ENCODE measurements around the gene SOS1. TPM values are rescaled to one million over a fixed set of nuclear protein-coding genes. Genes with fewer than 3 reads are reported as not detected.

SOS1 gene
- polyA plus RNA-seq, 1 of the 3 experiments (the other 2 are of a cell fraction): 12.8 TPM

GRCh38 chr2:39080152-39080551, 40.7 kb downstream of the SOS1 start:
- no peaks in the 10 kb centered on the region for H3K9me2 ChIP-seq
- TF ChIP-seq USF2 (IDR thresholded peaks at IDR 0.05; ENCODE audit: borderline replicate concordance, low read depth, low read length): no peak
- no peak for TF ChIP-seq FOSL2 (IDR thresholded peaks at IDR 0.05; ENCODE audit: borderline replicate concordance, low read depth)
- TF ChIP-seq TEAD4 (IDR thresholded peaks at IDR 0.05; ENCODE audit: borderline replicate concordance, insufficient read depth): no peak
- TF ChIP-seq TCF12 (IDR thresholded peaks at IDR 0.05): no peak
- no peak for TF ChIP-seq RAD21 (IDR thresholded peaks at IDR 0.05; ENCODE audit: low read length)
- 95% methylated on average over 5 of the region's 5 CpGs for WGBS (ENCODE audit: low lambda C conversion rate)
- H3F3A ChIP-seq (replicated peaks; ENCODE audit: insufficient read depth): peaks cover 6% of the 10 kb centered on the region
- H3K4me2 ChIP-seq: no peak overlapping the region
- H3K36me3 ChIP-seq (replicated peaks in 1 of 2; ENCODE audit: control insufficient read depth in 1 of 2, insufficient read depth in 2 of 2, low read length in 1 of 2): peaks cover 0 to 3% of the 10 kb centered on the region in 2 experiments
- DNase-seq: no peak
- no peak overlapping the region for H3K4me3 ChIP-seq (ENCODE audit: low read depth in 2 of 2, low read length in 1 of 2)
- no peak overlapping the region for H2AFZ ChIP-seq (ENCODE audit: low read depth)
- no peak overlapping the region for H3K27ac ChIP-seq (ENCODE audit: low read depth in 2 of 2, low read length in 1 of 2)
- ChIA-PET POLR2A (no interaction called here), CTCF (interaction anchor here (1.7 kb wide), 1 partner anchor 40 kb away, joined by 5 read pairs; the partner anchor contains the start of gene SOS1)
- peaks cover 28% of the 10 kb centered on the region for H4K20me1 ChIP-seq (ENCODE audit: insufficient read depth)
- H3K79me2 ChIP-seq (ENCODE audit: insufficient read depth): peaks cover 80% of the 10 kb centered on the region
- no peaks in the 10 kb centered on the region for H3K27me3 ChIP-seq (ENCODE audit: insufficient read depth)
- no peaks in the 10 kb centered on the region for H3K4me1 ChIP-seq (ENCODE audit: control insufficient read depth in 1 of 2, insufficient read depth in 2 of 2, low read depth in 1 of 2, low read length in 1 of 2)
- no peaks in the 10 kb centered on the region for H3K9me3 ChIP-seq
- H3K9ac ChIP-seq: no peak overlapping the region

- Histone ChIP-seq H3F3A (replicated peaks; ENCODE audit: insufficient read depth) (no peaks in the 10 kb centered on the region), H3K4me3 (ENCODE audit: low read depth in 2 of 2, low read length in 1 of 2) (no peak overlapping the region), H3K27me3 (ENCODE audit: insufficient read depth) (no peaks in the 10 kb centered on the region), H3K4me1 (ENCODE audit: control insufficient read depth in 1 of 2, insufficient read depth in 2 of 2, low read depth in 1 of 2, low read length in 1 of 2) (no peaks in the 10 kb centered on the region), H2AFZ (ENCODE audit: low read depth) (no peak overlapping the region), H3K4me2 (no peak overlapping the region), H3K9me2 (no peaks in the 10 kb centered on the region), H3K9ac (no peak overlapping the region), H3K27ac (ENCODE audit: low read depth in 2 of 2, low read length in 1 of 2) (no peak overlapping the region), H3K79me2 (ENCODE audit: insufficient read depth) (peaks cover 53% of the 10 kb centered on the region), H3K9me3 (no peaks in the 10 kb centered on the region), H3K36me3 (replicated peaks in 1 of 2; ENCODE audit: control insufficient read depth in 1 of 2, insufficient read depth in 2 of 2, low read length in 1 of 2) (peaks cover 9 to 16% of the 10 kb centered on the region in 2 experiments), H4K20me1 (ENCODE audit: insufficient read depth) (peaks cover 18% of the 10 kb centered on the region)
- 100% methylated on average over 1 of the region's 1 CpG for WGBS (ENCODE audit: low lambda C conversion rate)
- DNase-seq: no peak
- CTCF ChIA-PET: interaction anchor here (0.6 to 16.2 kb wide), 3 partner anchors 51 to 160 kb away, joined by 4 to 300 read pairs (median 6); partner anchors contain the start of gene SOS1
- POLR2A ChIA-PET: no interaction called here
- TF ChIP-seq POLR2AphosphoS5 (IDR thresholded peaks at IDR 0.05; ENCODE audit: low read depth, low read length): no peak
- TF ChIP-seq TAF1 (IDR thresholded peaks at IDR 0.05; ENCODE audit: borderline replicate concordance, low read depth, low read length): no peak
- no peak for TF ChIP-seq MAX (IDR thresholded peaks at IDR 0.05; ENCODE audit: low read depth)
- TF ChIP-seq IRF3 (IDR thresholded peaks at IDR 0.05; ENCODE audit: low read depth, low read length): no peak
- no peak for TF ChIP-seq GABPA (IDR thresholded peaks at IDR 0.05; ENCODE audit: low read depth)
- no peak for TF ChIP-seq CHD2 (IDR thresholded peaks at IDR 0.05; ENCODE audit: low read length, partially characterized antibody)
- TF ChIP-seq, protein P1, sequence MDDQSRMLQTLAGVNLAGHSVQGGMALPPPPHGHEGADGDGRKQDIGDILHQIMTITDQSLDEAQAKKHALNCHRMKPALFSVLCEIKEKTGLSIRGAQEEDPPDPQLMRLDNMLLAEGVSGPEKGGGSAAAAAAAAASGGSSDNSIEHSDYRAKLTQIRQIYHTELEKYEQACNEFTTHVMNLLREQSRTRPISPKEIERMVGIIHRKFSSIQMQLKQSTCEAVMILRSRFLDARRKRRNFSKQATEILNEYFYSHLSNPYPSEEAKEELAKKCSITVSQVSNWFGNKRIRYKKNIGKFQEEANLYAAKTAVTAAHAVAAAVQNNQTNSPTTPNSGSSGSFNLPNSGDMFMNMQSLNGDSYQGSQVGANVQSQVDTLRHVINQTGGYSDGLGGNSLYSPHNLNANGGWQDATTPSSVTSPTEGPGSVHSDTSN (IDR thresholded peaks at IDR 0.05): no peak
- TF ChIP-seq FOSL2 (IDR thresholded peaks at IDR 0.05; ENCODE audit: borderline replicate concordance, low read depth): no peak
- no peak for TF ChIP-seq YY1 (IDR thresholded peaks at IDR 0.05; ENCODE audit: low read depth)
- no peak for TF ChIP-seq MXI1 (IDR thresholded peaks at IDR 0.05; ENCODE audit: low read depth, low read length)
- TF ChIP-seq FOXJ3 (CRISPR knock-in tag; IDR thresholded peaks at IDR 0.05): no peak
- TF ChIP-seq ZBTB33 (IDR thresholded peaks at IDR 0.05; ENCODE audit: borderline replicate concordance, low read depth): no peak
- TF ChIP-seq MEF2A (IDR thresholded peaks at IDR 0.05; ENCODE audit: borderline replicate concordance, low read depth): no peak
- no peak for TF ChIP-seq EZH2phosphoT487 (IDR thresholded peaks at IDR 0.05; ENCODE audit: borderline replicate concordance, low read depth)
These were observed 50.9 kb downstream of the SOS1 start for GRCh38 chr2:39069890-39070465.
